ENCODE measurements around the gene DMXL1.

GRCh38 chr5:119264186-119264585, 193.3 kb downstream of the DMXL1 start:
- TF ChIP-seq EZH2 (IDR thresholded peaks at IDR 0.05) (no peak), POLR2AphosphoS5 (IDR thresholded peaks at IDR 0.05; ENCODE audit: borderline replicate concordance, low read depth, low read length) (no peak)

Data from SK-N-MC (cell line).